Head of caudate nucleus (tissue), 42 donors: ENCODE data around the gene MYBBP1A.
A peak's percentile ranks its signal among the peaks of the same experiment; 100 is the strongest.

ENCODE experiments used
- DNase-seq, 42 donors: peaks; one replicate each; pipeline versions ENCODE4 v3.0.0 to v3.0.0-alpha.2; 2020 to 2021; ENCODE audit warnings: mixed read lengths in 7 of 42
- intact Hi-C: fragments of 100-400 bp; cut with DNase I; formaldehyde crosslinking; loops from one replicate; pipeline ENCODE4 v1.15.0; 2022

MYBBP1A gene

DNA sequence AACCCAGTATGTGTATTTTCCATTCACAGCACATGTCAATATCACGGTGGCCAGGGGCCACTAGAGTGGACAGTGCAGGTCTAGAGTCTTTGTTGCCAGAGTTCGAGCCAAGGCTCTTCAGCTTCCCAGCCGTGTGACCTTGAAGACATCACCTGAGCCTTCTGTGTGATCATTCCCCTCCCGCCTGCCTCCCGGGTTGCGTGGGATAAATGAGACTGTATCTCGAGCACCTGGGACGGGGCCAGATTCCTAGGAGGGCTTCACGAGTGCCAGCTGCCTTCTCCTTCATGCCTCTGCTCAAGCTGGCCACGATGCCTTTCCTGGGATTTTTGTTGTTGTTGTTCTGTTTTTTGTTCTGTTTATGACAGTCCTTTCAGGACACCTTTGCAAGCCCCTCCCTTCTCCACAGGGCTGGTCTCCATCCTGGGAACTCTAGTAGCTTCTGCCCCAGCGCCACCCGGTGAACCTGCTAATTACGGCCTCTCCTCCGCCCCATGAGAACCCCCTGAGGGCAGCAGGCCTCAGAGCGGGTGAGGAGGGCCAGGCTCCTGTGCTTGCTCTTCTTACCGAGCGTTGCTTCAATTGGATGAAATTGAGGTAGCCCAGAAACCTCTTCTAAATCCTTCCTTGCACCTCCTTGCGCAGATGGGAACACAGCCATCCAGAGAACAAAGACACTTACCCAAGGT, 52.6 kb downstream of the MYBBP1A start:
- DNase-seq: peak in 25 of 42 donors; percentile 37 to 81 (median 61)
- intact Hi-C loops: no loop called here

DNA sequence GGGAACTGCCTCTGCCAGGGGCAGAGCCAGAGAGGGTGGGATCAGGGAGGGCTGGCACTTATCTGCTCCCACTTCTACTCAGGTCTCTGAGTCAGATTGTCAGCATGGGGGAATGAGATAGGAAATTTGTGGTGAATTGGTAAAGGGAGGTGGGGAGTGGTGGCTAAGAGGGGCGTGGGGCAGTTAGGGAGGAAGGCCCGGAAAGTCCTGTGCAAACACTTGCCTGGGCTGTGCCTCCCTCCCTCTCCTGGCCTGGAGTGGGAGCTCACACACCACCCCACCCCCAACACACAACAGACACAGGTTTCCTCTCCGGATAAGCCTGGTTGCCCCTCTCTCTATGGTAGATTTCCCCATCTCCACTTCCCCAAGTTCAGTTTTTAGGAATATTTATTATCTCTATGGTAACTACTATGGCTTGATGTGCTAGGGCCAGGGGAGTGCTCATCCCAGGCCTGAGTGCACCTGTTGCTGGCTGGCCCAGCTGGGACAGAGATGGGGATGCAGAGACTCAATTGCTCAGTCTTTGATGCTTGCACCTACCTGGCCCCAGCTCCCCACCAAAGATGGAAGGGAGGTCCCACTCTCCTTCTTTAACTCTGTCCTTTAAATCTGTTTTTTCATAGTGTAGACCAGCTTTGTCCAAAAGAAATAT, 53.8 kb downstream of the MYBBP1A start:
- intact Hi-C loops: no loop called here
- DNase-seq: no peak

DNA sequence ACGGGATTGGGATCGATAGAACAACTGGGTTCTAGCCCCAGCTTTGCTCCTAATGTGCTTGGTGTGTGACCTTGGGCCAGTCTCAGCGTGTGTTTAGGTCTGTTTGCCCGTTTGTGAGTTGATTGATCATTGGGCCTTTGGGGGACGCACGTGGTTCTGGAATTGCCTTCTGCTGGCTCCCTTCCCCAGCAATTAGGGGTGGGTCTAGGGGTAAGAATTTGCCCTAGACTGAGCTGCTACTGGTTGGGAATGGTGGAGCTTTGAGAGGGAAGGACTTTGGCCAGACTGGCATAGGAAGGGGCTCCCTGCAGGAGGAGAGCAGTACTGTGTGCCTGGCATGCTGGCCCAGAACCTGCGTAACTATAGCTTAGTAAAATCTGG, 55.0 kb downstream of the MYBBP1A start:
- intact Hi-C loops: no loop called here
- no peak for DNase-seq

DNA sequence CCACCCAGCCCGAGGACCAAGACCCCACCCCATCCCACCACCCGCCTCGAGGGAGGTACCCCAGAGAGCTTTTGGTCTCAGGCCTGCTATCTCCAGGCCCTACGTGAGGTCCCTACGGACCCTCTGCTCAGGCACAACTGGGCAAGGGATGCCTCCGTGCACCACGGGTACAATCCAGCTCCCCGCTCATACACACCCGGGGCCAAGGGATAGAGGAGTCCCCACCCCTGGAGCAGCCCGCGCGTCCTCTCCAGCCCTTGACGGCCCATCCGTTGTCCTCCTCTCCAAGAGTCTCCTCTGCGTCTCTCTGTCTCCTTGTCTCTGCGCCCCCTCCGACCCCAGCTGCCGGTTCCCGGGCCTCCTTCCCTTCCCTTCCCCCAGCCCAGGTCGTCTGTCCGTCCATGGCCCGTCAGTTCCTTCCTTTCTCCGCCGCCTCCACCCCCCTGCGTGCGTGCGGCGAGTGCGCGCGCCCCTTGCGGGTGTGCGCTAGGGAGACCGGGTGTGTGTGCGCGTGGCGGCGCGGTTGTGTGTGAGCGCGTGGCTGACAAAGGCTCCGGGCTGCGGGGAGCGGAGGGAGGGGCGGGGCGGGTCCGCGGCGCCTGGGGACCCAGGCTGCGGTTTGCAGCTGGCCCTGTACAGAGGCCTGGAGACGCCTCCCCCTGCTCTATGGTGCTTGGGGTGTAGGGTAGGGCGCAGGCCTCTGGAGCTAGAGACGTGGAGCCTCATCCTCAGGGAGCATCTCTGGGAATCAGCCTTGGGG, 55.6 kb downstream of the MYBBP1A start:
- intact Hi-C loops: loop anchor here (5.0 kb wide), 1 partner anchor 38 kb away; no protein-coding TSS in a partner anchor

DNA sequence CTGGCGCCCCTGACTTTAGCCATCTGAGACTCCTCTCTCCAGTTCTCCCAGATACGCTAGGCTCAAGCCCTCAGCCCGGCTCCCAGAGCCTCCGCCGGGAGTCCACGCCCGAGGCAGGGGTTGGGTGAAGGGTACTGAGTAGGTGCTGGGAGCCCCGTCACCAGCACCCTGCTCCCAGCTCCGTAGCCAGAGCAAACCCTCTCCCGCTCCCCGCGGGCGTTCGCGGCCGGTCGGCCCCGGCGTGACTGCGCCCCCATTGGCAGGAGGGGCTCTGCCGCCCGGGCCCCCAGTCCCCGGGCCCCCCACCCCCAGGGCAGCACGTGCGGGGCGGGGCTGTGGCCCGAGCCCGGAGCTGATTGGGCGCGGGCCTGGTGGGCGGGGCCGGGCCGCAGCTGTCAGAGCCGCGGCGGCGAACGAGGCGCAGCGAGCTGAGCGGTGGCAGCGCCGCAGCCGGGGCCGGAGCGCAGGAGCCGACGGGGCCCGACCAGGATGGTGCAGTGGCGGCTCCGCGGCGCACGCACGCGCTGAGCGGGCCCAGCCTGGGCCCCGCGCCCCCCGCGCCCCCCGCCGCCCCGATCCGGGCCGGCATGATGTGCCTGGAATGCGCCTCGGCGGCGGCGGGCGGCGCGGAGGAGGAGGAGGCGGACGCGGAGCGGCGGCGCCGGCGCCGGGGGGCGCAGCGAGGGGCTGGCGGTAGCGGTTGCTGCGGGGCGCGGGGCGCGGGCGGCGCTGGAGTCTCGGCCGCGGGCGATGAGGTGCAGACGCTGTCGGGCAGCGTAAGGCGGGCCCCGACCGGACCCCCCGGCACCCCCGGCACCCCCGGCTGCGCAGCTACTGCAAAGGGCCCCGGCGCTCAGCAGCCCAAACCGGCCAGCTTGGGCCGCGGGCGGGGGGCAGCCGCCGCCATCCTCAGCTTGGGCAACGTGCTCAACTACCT, 56.5 kb downstream of the MYBBP1A start, which contains the start of gene SPNS2:
Gene SPNS2 (plus strand): TSS at position 421 of the 937 bp plus-strand sequence. CDS start 167 bp downstream, at position 588.
- intact Hi-C loops: loop anchor here (5.0 kb wide), 1 partner anchor 39 kb away; no protein-coding TSS in a partner anchor

More for the DNA sequence above, 55.6 kb downstream of the MYBBP1A start:
- peak in 41 of 42 donors; percentile 52 to 85 (median 74) for DNase-seq

DNA sequence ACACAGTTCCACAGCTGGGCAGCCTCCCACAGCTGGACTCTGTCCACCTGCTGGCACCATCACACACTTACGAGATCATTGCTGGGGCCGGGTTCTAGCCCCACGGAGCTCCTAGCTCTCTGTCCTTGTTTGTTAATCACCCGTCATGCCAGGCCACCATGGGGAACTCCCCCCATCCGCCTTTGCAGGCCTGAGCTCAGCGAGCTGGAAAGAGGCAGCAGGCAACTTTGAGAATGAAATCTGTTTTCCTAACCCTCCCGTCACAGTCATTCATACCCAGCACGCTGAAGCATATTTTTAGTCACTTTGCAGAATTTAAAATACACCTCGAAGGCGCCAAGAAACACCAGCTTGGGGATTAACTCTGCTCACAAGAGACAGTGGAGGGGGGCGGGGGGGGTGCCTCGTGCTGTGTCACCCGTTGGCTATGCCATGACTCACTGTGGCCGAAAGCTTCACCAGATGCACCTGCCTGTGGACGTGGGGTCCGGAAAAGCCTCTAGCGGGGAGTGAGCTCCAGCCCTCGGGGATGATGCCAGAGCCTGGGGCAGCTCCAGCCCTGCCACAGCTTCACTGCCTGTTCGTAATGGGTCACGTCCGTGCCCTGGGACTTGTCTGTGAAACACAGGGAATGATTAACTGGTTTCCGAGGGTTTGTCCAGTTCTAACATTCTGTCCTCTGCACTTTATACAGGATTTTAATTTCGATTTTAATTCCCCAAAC, 57.9 kb downstream of the MYBBP1A start:
- intact Hi-C loops: loop anchor here (5.0 kb wide), 1 partner anchor 40 kb away; no protein-coding TSS in a partner anchor
- DNase-seq: peak in 4 of 42 donors; percentile 21 to 48 (median 40)

More for the DNA sequence above, 56.5 kb downstream of the MYBBP1A start, which contains the start of gene SPNS2:
- peak; percentile 60 to 93 (median 86) for DNase-seq

DNA sequence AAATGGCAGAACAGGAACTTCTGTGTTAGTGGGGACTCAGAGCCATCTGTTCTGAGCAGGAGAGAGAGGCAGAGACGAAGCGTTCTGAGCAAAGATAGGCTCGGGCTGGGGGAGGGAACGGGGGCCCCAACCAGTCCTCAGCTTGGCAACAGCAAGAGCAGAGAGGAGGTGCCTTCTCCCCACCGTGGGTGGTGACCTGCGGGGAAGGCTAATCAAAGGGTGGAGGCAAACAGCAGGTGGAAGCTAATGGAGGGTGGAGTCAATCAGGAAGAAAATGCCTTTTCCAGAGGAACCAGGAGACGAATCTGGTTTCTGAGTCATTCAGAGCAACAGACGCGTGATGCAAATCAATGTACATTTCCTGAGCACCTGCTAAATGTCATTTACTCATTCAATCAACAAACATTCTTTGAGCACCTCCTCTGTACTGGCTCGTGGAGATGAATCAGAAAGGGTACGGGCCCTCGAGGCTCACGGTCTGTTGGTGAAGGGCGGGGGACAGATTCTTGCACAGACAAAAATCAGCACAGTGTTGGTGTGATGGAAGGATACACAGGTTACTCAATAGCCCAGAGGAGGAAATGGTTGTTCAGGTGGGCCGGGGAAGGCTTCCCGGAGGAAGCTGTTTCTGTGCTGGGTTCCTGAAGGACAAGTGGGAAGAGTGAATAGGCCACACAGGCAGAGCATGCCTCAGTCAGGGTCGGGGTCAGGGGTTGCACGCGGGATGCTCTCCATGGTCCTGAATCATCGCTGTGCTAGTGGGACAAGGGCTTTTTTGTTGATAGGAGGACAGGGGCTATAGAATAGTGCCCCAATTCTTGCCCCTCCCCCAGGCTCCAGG, 62.2 kb downstream of the MYBBP1A start:
- peak in 41 of 42 donors; percentile 53 to 93 (median 77) for DNase-seq
- intact Hi-C loops: no loop called here

DNA sequence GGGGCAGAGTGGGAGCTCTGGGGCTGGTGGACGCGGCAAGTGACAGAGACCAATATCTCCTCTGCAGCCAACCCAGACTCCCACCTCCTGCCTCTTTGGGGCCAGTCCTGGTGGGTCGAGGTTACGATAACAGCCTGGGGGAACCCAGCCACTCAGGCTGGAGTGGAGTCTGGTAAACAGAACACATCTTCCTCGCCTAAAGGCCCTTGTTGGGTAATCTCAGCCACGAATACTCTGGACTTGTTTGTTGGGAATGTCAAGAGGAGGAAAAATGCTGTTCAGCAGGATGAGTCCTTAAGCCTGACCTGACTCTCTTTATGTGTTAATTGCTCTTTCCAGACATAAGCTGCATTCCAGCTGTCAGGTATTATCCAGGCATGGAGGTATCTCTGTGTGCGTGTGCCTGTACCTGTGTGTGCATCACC, 64.5 kb downstream of the MYBBP1A start:
- intact Hi-C loops: no loop called here
- no peak for DNase-seq

DNA sequence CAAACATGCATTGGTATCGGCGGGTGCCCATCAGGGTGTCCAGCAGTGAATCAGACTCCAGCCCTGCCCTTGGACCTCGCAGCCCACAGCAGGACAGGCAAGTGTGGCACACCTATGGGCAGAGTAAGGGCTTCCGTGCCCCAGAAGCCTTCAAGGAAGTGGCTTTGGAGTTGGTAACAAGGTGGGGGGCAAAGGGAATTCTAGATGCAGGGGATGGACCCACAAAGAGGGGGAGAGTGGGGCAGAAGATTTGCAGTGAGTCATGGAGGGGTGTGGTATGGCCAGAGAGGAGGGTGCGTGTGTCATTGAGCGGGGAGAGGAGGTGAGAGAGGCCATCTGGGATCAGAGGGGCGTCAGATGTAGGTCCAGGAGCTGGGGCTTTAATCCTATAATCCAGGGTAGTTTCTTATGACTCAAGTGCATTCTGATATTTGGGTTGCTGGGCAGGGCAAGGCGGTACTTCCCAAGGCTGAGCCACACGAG, 65.0 kb downstream of the MYBBP1A start:
- no peak for DNase-seq
- intact Hi-C loops: no loop called here

DNA sequence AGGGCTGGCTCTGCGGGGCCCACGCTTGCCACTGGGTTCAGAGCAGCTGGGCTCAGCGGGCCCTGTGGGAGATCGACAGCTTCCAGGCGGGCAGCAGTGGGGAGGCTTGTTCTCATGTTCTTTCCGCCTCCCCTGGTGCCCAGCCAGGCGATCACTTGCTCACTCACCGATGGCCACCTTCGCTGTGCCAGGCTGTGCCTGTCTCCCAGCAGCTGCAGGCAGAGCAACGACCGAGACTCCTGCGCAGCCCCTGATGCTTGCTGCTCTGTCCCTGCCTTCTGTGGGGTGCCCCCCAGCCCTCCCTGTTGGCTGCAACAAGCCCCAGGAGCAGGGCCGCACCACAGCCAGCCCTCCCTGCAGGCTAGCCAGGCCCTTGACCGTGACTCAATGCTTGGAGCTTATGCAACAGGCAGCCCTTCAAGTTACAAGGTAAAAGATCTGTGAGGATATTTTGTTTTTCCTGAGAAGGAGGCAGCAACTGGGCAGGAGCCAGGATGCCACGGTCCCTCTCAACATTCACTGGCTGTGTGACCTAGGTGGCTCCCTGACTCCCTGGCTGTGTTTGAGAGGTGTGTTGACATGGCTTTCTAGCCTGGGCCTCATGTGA, 66.1 kb downstream of the MYBBP1A start:
- intact Hi-C loops: no loop called here
- DNase-seq: no peak
